Activated CD4-positive, alpha-beta T cell treated with anti-CD3 and anti-CD28 coated beads for 36 hours (primary cell): ENCODE measurements around the gene CHCHD10. TPM values are rescaled to one million over a fixed set of nuclear protein-coding genes. Genes with fewer than 3 reads are reported as not detected.
A peak's percentile ranks its signal among the peaks of the same experiment; 100 is the strongest.

ENCODE experiments used
- ATAC-seq: fragments of 200-7000 bp; cut with Tn5 transposase; one replicate; pipeline ENCODE4 v1.10.0; 2021; ENCODE audit warnings: mild to moderate bottlenecking, moderate library complexity
- CTCF ChIA-PET: fragments of 350-600 bp; sonication (Branson Sonifier 250); formaldehyde crosslinking; loops from one replicate; lab custom pipeline; 2021; ENCODE audit warnings: antibody characterized with exemption; lab: Charles Lee
- POLR2A ChIA-PET: fragments of 350-600 bp; sonication (Branson Sonifier 250); formaldehyde crosslinking; loops from one replicate; lab custom pipeline; 2021; ENCODE audit warnings: antibody characterized with exemption, inconsistent platforms; lab: Charles Lee
- DNase-seq: peaks from one replicate; pipeline ENCODE4 v3.0.0-alpha.2; 2020
- H3K27ac Mint-ChIP-seq: one replicate; pipeline ENCODE4 v1.8.0; 2021; ENCODE audit warnings: mixed read lengths
- H3K27me3 Mint-ChIP-seq: one replicate; pipeline ENCODE4 v1.8.0; 2021; ENCODE audit warnings: mixed read lengths
- H3K36me3 Mint-ChIP-seq: one replicate; pipeline ENCODE4 v1.8.0; 2021; ENCODE audit warnings: low read depth, mixed read lengths
- H3K4me1 Mint-ChIP-seq: one replicate; pipeline ENCODE4 v1.8.0; 2021; ENCODE audit warnings: mixed read lengths
- H3K4me3 Mint-ChIP-seq: one replicate; pipeline ENCODE4 v1.8.0; 2021; ENCODE audit warnings: mild to moderate bottlenecking, moderate library complexity, mixed read lengths
- H3K9me3 Mint-ChIP-seq: one replicate; pipeline ENCODE4 v1.8.0; 2021; ENCODE audit warnings: low read depth, mixed read lengths
- intact Hi-C, 2 experiments: fragments of 100-400 bp; cut with DNase I in 1 of 2; cut with micrococcal nuclease in 1 of 2; formaldehyde crosslinking; loops; one replicate each; pipeline versions ENCODE4 v1.14.2 to v1.15.1; 2022 to 2024; cut with DNase I, micrococcal nuclease
- total RNA-seq, 2 experiments: library from RNA; stranded (reverse); gene quantifications; one replicate each; pipeline ENCODE4 v1.2.3, GENCODE V29; 2021

CHCHD10 gene
- total RNA-seq, 2 experiments from 2014 or later, result 131 to 134 TPM

- no peaks in the 10 kb centered on the region for H3K36me3 Mint-ChIP-seq
- ATAC-seq, result no peak
- ChIA-PET CTCF (interaction anchor here (0.6 to 1.1 kb wide), 2 partner anchors 31 to 285 kb away, joined by 3 read pairs; no protein-coding TSS in a partner anchor), POLR2A (no interaction called here)
- H3K9me3 Mint-ChIP-seq, result no peaks in the 10 kb centered on the region
- peaks cover 6% of the 10 kb centered on the region for H3K4me1 Mint-ChIP-seq
- H3K4me3 Mint-ChIP-seq, result no peak overlapping the region
- H3K27ac Mint-ChIP-seq, result no peak overlapping the region
- DNase-seq, result no peak
- intact Hi-C loops, result loop anchor here (5.0 kb wide), 2 partner anchors 48 to 213 kb away; no protein-coding TSS in a partner anchor
- H3K27me3 Mint-ChIP-seq, result no peaks in the 10 kb centered on the region
Measured at GRCh38 chr22:23754980-23755636, 12.7 kb downstream of the CHCHD10 start.

DNA sequence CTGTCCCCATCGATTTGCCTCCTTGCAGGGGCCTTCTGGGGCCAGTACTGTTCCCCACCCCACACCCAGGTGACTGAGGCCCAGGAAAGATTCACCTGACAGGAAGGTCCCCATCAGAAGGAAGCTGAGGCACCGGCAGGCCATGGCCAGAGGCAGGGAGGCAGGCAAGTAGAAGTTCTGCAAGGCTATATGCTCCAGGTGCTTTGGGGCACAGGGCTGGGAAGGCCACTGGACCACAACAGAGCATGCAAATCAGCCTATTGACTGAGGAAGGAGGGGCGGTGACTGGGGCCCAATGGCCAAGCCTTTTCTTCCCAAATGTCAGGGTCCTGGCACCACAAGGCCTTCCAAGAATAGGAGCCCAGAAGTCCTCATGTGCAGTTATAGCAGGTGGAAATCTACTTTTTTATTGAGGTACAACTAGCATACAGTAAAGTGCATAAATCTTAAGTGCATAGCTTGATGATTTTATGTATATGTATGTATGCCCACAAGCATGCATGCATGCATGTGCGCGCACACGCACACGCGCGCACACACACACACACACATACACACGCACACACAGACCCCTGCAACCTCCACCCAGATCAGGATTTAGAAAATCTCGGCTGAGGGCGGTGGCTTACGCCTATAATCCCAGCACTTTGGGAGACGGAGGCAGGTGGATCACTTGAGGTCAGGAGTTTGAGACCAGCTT is 13.4 kb downstream of the CHCHD10 start, which contains the start of gene VPREB3:
TSS of gene VPREB3 (minus strand) at position 206 of the 700 bp plus-strand sequence. CDS start at position 144, 62 bp downstream.
- Mint-ChIP-seq H3K27ac (no peak within 1 kb of the TSS), H3K9me3 (no peaks in the 10 kb centered on the region), H3K4me3 (no peak within 1 kb of the TSS), H3K4me1 (peaks cover 11% of the 10 kb centered on the region), H3K27me3 (peaks cover 2% of the 10 kb centered on the region), H3K36me3 (no peaks in the 10 kb centered on the region)
- intact Hi-C loops, result loop anchor here (5.0 kb wide), 2 partner anchors 47 to 212 kb away; no protein-coding TSS in a partner anchor
- CTCF ChIA-PET, result interaction anchor here (0.6 to 1.1 kb wide), 5 partner anchors 32 to 286 kb away, joined by 3 read pairs; no protein-coding TSS in a partner anchor
- POLR2A ChIA-PET, result no interaction called here
- ATAC-seq, result no peak
- no peak for DNase-seq

GRCh38 chr22:23753385-23753784 is 14.4 kb downstream of the CHCHD10 start:
- intact Hi-C loops, result loop anchor here (5.0 kb wide), 2 partner anchors 46 to 211 kb away; no protein-coding TSS in a partner anchor
- ChIA-PET POLR2A (no interaction called here), CTCF (interaction anchor here (0.7 kb wide), 1 partner anchor 125 kb away, joined by 3 read pairs; no protein-coding TSS in a partner anchor)
- H3K27me3 Mint-ChIP-seq, result peaks cover 2% of the 10 kb centered on the region
- H3K27ac Mint-ChIP-seq, result no peak overlapping the region
- no peak overlapping the region for H3K4me3 Mint-ChIP-seq
- no peaks in the 10 kb centered on the region for H3K36me3 Mint-ChIP-seq
- H3K4me1 Mint-ChIP-seq, result peaks cover 11% of the 10 kb centered on the region
- DNase-seq, result no peak
- ATAC-seq, result no peak
- no peaks in the 10 kb centered on the region for H3K9me3 Mint-ChIP-seq

DNA sequence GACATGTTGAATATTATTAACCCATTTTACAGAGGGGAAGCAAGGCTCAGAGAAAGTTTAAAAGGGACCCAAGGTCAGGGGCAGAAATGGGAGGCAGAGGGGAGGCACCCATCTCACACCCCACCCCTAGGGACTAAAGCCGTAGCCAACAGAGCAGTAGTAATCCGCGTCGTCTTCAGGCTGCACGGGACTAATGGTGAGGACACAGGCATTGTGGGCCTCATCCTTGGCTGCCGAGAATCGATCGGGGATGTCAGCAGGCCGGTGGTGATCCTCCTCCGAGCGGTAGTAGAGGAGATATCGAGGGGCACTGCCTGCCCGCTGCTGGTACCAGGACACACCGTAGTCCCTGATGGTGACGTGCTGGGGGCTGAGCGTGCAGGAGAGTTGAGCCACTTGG is 15.0 kb downstream of the CHCHD10 start:
- Mint-ChIP-seq H3K9me3 (no peaks in the 10 kb centered on the region), H3K27me3 (peaks cover 2% of the 10 kb centered on the region), H3K27ac (no peak overlapping the region), H3K4me3 (no peak overlapping the region), H3K4me1 (peaks cover 11% of the 10 kb centered on the region), H3K36me3 (no peaks in the 10 kb centered on the region)
- intact Hi-C loops, result loop anchor here (5.0 kb wide), 2 partner anchors 45 to 210 kb away; no protein-coding TSS in a partner anchor
- no peak for ATAC-seq
- ChIA-PET CTCF (no interaction called here), POLR2A (no interaction called here)
- no peak for DNase-seq

DNA sequence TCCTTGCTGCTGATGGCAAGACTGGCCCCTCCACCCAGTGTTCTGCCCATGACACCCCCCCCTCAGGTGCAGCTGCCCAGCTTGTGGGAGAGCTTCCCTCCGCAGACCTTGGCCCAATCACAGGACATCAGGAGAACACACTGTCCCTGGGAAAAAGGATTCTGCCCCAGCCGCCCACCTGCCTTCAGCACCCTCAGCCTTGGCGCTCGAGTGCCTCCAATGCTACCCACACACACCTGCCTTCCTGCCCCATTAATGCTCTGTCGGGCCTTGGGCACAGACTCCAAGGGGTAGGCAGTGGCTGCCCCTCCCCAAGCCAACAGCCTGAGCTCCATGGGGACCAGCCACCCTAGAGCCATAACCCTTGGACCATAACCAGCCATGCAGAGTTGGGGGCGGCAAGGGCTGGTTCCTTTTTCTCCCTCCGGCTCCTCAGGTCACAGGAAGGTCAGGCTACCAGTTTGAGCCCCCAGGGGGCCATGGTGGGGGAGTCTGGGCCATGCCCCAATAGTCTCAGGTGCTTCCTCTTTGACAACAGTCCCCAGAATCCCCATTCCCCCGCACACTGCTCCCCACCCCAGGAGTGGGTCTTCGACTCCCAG is 15.6 kb downstream of the CHCHD10 start:
- Mint-ChIP-seq H3K4me3 (peak overlapping the region; percentile 77), H3K27ac (no peak overlapping the region), H3K27me3 (peaks cover 2% of the 10 kb centered on the region), H3K36me3 (no peaks in the 10 kb centered on the region), H3K4me1 (peaks cover 11% of the 10 kb centered on the region), H3K9me3 (no peaks in the 10 kb centered on the region)
- ChIA-PET POLR2A (interaction anchor here (0.5 kb wide), 1 partner anchor 33 kb away, joined by 6 read pairs; no protein-coding TSS in a partner anchor), CTCF (no interaction called here)
- ATAC-seq (no peak), DNase-seq (no peak)
- intact Hi-C loops, result loop anchor here (5.0 kb wide), 2 partner anchors 45 to 210 kb away; no protein-coding TSS in a partner anchor

DNA sequence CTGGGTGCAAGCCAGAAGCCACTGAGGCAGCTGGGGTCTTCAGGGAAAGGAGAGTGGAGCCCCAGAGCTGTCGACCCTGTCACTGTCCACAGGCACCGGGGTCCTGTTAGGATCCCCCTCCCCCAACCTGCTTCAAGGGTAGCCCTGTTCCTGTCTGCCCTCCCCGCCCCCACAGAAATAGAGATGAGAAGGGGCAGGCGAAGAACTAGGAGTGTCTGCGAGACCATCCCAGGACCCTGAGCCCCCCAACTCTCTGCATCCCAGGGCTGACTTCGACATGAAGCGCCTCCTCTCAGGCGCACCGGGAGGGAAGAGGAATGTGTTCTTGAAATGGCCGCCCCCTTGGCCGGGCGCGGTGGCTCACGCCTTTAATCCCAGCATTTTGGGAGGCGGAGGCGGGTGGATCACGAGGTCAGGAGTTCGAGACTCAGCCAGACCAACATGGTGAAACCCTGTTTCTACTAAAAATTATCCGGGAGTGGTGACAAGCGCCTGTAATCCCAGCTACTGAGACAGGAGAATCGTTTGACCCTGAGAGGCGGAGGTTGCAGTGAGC is 16.3 kb downstream of the CHCHD10 start:
- peaks cover 2% of the 10 kb centered on the region for H3K27me3 Mint-ChIP-seq
- H3K36me3 Mint-ChIP-seq, result peaks cover 3% of the 10 kb centered on the region
- H3K27ac Mint-ChIP-seq, result peak overlapping the region; percentile 31
- peaks cover 11% of the 10 kb centered on the region for H3K4me1 Mint-ChIP-seq
- H3K4me3 Mint-ChIP-seq, result peak overlapping the region; percentile 77
- no peak for DNase-seq
- intact Hi-C loops, result loop anchor here (1.0 to 5.0 kb wide), 11 partner anchors 13 to 209 kb away; partner anchors contain the start of genes CHCHD10 (in 1 of the 2), DERL3 (in 1 of the 2), MIF (in 1 of the 2) and SMARCB1 (in 1 of the 2)
- ATAC-seq, result peak; percentile 17
- no peaks in the 10 kb centered on the region for H3K9me3 Mint-ChIP-seq
- ChIA-PET CTCF (no interaction called here), POLR2A (interaction anchor here (0.5 to 1.2 kb wide), 3 partner anchors 33 to 143 kb away, joined by 3 to 6 read pairs (median 4); partner anchors contain the start of gene MIF)

DNA sequence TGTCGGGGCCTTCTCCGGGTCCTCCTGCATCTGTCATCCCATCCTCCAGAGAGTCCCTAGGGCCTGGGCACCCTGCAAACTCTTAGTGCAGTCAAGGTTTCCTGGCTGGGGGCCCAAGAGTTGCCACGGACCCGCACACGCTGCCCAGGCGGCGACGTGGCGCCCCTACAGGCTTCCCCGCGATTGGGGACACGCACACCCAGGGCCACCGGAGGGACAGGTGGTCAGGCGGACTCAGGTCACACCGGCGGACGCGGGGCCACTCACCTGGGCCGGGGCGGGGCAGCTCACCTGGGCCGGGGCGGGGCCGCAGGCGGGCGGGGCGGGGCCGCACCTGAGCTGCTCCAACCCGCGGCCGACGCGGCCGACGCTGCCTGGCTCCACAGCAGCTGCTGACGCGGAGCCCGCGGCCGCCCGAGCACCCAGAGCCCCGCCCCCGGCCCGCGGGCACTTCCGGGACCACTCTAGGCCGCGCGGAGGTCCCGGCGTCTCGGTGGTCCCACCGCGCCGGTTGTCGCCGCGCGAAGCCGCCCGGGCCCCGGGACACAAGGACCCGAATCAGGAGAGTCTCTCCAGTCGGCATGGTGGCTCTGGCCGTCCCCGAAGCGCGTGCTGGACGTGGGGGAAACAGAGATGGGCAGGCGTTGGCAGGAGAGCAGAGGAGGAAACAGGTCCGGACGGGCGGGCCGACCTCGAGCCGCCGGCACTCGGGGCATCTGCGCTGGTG is 16.9 kb downstream of the CHCHD10 start, which contains the start of gene ZNF70:
TSS of gene ZNF70 (minus strand) at position 399 of the 727 bp plus-strand sequence. CDS start 5,972 bp downstream, outside the sequence.
- H3K27ac Mint-ChIP-seq, result peak within 1 kb of the TSS; percentile 56
- peaks cover 11% of the 10 kb centered on the region for H3K4me1 Mint-ChIP-seq
- H3K4me3 Mint-ChIP-seq, result peak within 1 kb of the TSS; percentile 77
- ATAC-seq (peak; percentile 99), DNase-seq (peak; percentile 91)
- ChIA-PET POLR2A (interaction anchor here (0.7 to 1.2 kb wide), 3 partner anchors 37 to 143 kb away, joined by 3 to 4 read pairs (median 3); partner anchors contain the start of genes MIF and SLC2A11), CTCF (no interaction called here)
- intact Hi-C loops, result loop anchor here (1.0 to 5.0 kb wide), 11 partner anchors 14 to 209 kb away; partner anchors contain the start of genes CHCHD10 (in 1 of the 2), DERL3 (in 1 of the 2), MIF (in 1 of the 2) and SMARCB1 (in 1 of the 2)
- peaks cover 5% of the 10 kb centered on the region for H3K36me3 Mint-ChIP-seq
- H3K27me3 Mint-ChIP-seq, result peaks cover 2% of the 10 kb centered on the region
- no peaks in the 10 kb centered on the region for H3K9me3 Mint-ChIP-seq

GRCh38 chr22:23750367-23750713 is 17.4 kb downstream of the CHCHD10 start:
- intact Hi-C loops, result loop anchor here (2.0 to 5.0 kb wide), 4 partner anchors 14 to 208 kb away; no protein-coding TSS in a partner anchor

GRCh38 chr22:23749841-23750301 is 17.9 kb downstream of the CHCHD10 start:
- Mint-ChIP-seq H3K27ac (no peak overlapping the region), H3K4me3 (peak overlapping the region; percentile 77), H3K9me3 (no peaks in the 10 kb centered on the region), H3K4me1 (peaks cover 11% of the 10 kb centered on the region), H3K36me3 (peaks cover 9% of the 10 kb centered on the region), H3K27me3 (peaks cover 2% of the 10 kb centered on the region)
- DNase-seq, result no peak
- POLR2A ChIA-PET, result interaction anchor here (0.6 kb wide), 1 partner anchor 29 kb away, joined by 4 read pairs; no protein-coding TSS in a partner anchor
- no peak for ATAC-seq
- intact Hi-C loops, result loop anchor here (2.0 to 5.0 kb wide), 4 partner anchors 15 to 208 kb away; no protein-coding TSS in a partner anchor
- CTCF ChIA-PET, result no interaction called here

More at GRCh38 chr22:23750367-23750713, 17.4 kb downstream of the CHCHD10 start:
- Mint-ChIP-seq H3K9me3 (no peaks in the 10 kb centered on the region), H3K4me1 (peaks cover 11% of the 10 kb centered on the region), H3K27me3 (peaks cover 2% of the 10 kb centered on the region), H3K4me3 (peak overlapping the region; percentile 77), H3K36me3 (peaks cover 5% of the 10 kb centered on the region), H3K27ac (peak overlapping the region; percentile 56)
- ATAC-seq, result no peak
- POLR2A ChIA-PET, result interaction anchor here (0.7 to 1.2 kb wide), 3 partner anchors 36 to 144 kb away, joined by 3 to 4 read pairs (median 3); partner anchors contain the start of genes MIF and SLC2A11
- no peak for DNase-seq
- CTCF ChIA-PET, result no interaction called here

DNA sequence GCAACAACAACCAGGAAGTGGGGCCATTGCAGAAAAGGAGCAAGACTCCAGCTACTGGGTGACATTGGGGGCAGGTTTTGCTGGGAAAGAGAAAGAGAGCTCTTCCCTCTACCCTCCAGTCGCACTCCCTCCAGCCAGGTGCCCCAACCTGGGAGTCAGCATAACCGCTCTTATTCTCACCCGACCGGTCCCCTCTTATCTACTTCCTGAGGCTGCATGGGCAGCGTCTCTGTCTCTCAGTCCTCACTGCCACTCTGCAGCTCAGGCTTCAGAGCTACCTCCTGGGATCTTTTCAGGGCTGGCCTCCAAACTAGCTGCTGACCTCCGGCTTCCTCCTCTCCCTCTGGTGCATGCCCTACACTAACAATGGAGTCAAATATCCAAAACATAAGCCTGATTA is 22.0 kb downstream of the CHCHD10 start:
- CTCF ChIA-PET, result no interaction called here
- H3K36me3 Mint-ChIP-seq, result peaks cover 28% of the 10 kb centered on the region
- ATAC-seq (no peak), DNase-seq (no peak)
- POLR2A ChIA-PET, result no interaction called here
- H3K27ac Mint-ChIP-seq, result no peak overlapping the region
- no peak overlapping the region for H3K4me3 Mint-ChIP-seq
- peaks cover 2% of the 10 kb centered on the region for H3K27me3 Mint-ChIP-seq
- peaks cover 11% of the 10 kb centered on the region for H3K4me1 Mint-ChIP-seq
- H3K9me3 Mint-ChIP-seq, result no peaks in the 10 kb centered on the region
- intact Hi-C loops, result no loop called here
